ENCODE data around the gene RNFT2. TPM values are rescaled to one million over a fixed set of nuclear protein-coding genes. Genes with fewer than 3 reads are reported as not detected.

The RNFT2 gene
- polyA plus RNA-seq (ENCODE audit: insufficient read length in 12 of 12), result 1 to 10 TPM in 10 of 12 donors, not detected in 2; 1.0 to 2.1 (median 1.3) TPM
- long read RNA-seq, donor 1, result 0 reads
- long read RNA-seq, donor 2, result 0 reads
- long read RNA-seq, donor 3, result 0 reads
- long read RNA-seq, donor 4, result 0 reads
- long read RNA-seq, donor 5, result 0 reads
- long read RNA-seq, donor 6, result 0 reads
- long read RNA-seq, donor 7, result 0 reads
- long read RNA-seq, donor 8, result 0 reads
- long read RNA-seq, donor 9, result 0 reads
- long read RNA-seq, donor 10, result 0 reads
- long read RNA-seq, donor 11, result 0 reads

- peak; percentile 100 for DNase-seq
These were observed at the start of gene RNFT2, which contains the start of gene SPRING1 for GRCh38 chr12:116737774-116738657. TSS of gene RNFT2 (plus strand) at chr12:116738315. CDS start at chr12:116740498, 2,183 bp downstream. TSS of gene SPRING1 (minus strand) at chr12:116738069. CDS start at chr12:116737900, 169 bp downstream.

- no peak for DNase-seq
These were observed 48.6 kb upstream of the RNFT2 start for GRCh38 chr12:116689521-116689920.

GRCh38 chr12:116689979-116690744 is 48.0 kb upstream of the RNFT2 start:
- DNase-seq, result no peak

- no peak for DNase-seq
These were observed 46.9 kb upstream of the RNFT2 start for GRCh38 chr12:116691205-116691604.

GRCh38 chr12:116691636-116692035 is 46.5 kb upstream of the RNFT2 start:
- DNase-seq, result no peak

GRCh38 chr12:116692605-116693004 is 45.5 kb upstream of the RNFT2 start:
- no peak for DNase-seq

- DNase-seq, result no peak
These were observed 44.6 kb upstream of the RNFT2 start for GRCh38 chr12:116693286-116694227.

GRCh38 chr12:116694653-116695463 is 43.3 kb upstream of the RNFT2 start:
- DNase-seq, result no peak

- no peak for DNase-seq
These were observed 42.7 kb upstream of the RNFT2 start for GRCh38 chr12:116695464-116695725.

- no peak for DNase-seq
These were observed 40.8 kb upstream of the RNFT2 start for GRCh38 chr12:116697305-116697704.

- DNase-seq, result no peak
These were observed 40.4 kb upstream of the RNFT2 start for GRCh38 chr12:116697716-116698115.

- no peak for DNase-seq
These were observed 40.0 kb upstream of the RNFT2 start for GRCh38 chr12:116698116-116698515.

- DNase-seq, result no peak
These were observed 39.5 kb upstream of the RNFT2 start for GRCh38 chr12:116698554-116699075.

- no peak for DNase-seq
These were observed 38.0 kb upstream of the RNFT2 start for GRCh38 chr12:116700066-116700465.

GRCh38 chr12:116701432-116701831 is 36.7 kb upstream of the RNFT2 start:
- DNase-seq, result no peak

- DNase-seq, result peak; percentile 67
These were observed 34.8 kb upstream of the RNFT2 start for GRCh38 chr12:116703214-116703795.

GRCh38 chr12:116707751-116708150 is 30.4 kb upstream of the RNFT2 start:
- DNase-seq, result no peak

GRCh38 chr12:116708826-116709756 is 29.0 kb upstream of the RNFT2 start:
- DNase-seq, result peak; percentile 69

- DNase-seq, result no peak
These were observed 28.3 kb upstream of the RNFT2 start for GRCh38 chr12:116709768-116710167.
